HG02588 (cell line): ENCODE results near the gene RFX3.

ENCODE experiments used
- ATAC-seq: cut with Tn5 transposase; IDR thresholded peaks from one replicate; pipeline ENCODE4 v1.9.1; 2021; ENCODE audit warnings: mild to moderate bottlenecking, moderate library complexity; ENCODE audit not compliant: unreplicated experiment

The RFX3 gene

DNA sequence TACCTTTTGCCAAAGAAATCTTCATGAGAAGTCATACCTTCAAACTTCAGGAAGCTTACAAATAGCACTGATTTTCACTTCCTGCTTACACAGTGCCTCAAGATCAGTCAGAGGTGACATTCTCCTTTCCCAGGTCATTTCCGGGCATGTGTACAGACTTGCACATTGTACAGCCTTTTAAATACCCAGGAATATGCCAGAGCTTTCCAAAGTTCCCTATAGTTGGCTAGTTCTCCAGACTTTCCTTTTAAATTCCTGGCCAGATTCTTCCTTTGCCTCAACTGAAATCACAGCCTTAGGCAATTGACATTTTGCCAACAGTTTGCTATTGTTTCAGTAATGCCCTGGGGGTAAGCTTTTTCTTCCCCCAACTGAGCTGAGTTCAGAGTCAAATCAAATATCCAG is 47.2 kb downstream of the RFX3 start:
- ATAC-seq = peak; percentile 44

DNA sequence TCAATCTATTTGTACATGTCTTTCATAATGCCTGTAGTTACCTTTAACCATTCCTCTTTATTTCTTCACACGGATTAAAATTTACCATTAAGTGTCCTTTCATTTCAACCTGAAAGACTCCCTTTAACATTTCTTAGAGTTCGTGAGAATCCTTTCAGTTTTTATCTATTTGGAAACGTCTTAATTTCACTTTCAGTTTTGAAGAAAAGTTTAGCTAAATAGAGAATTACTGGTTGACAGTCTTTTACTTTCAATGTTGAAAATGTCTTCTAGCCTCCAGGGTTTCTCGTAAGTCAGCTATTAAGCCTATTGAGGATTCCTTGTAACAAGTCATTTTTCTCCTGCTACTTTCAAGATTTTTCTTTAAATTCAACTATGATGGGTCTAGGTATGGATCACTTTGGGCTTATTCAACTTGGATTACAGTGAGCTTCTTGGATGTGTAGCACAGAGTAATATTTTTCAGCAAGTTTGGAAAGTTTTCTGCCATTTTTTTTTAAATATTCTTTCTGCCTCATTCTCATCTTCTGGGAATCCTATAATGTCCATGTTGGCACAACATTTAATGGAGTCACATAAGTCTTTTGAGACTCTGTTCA is 48.5 kb downstream of the RFX3 start:
- no peak for ATAC-seq

DNA sequence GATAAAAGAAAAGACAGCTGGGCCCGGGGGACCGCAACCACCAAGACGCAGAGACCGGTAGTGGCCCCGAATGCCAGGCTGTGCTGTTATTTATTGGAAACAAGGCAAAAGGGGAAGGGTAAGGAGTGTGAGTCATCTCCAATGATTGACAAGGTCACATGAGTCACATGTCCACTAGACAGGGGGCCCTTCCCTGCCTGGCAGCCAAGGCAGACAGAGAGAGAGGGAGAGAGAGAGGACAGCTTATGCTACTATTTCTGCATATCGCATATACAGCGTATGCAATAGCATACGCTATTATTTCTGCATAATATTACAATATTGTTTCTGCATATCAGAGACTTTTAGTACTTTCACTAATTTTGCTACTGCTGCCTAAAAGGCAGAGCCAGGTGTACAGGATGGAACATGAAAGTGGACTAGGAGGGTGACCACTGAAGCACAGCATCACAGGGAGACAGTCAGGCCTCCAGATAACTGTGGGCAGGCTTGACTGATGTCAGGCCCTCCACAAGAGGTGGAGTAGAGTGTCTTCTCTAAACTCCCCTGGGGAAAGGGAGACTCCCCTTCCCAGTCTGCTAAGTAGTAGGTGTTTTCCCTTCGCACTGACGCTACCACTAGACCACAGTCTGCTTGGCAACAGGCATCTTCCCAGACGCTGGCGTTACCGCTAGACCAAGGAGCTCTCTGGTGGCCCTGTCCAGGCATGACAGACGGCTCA is 50.3 kb downstream of the RFX3 start:
- no peak for ATAC-seq

DNA sequence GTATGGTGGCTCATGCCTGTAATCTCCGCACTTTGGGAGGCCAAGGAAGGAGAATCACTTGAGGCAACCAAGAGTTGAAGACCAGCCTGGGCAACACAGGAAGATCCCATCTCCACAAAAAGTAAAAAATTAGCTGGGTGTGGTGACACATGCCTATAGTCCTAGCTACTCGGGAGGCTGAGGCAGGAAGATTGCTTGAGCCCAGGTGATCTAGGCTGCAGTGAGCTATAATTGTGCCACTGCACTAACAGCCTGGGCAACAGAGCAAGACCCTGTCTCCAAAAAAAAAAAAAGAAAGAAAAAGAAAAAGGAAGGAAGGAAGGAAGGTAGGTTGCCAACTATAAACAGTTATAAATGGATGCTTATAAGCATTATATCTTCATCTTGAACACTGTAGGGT is 51.0 kb downstream of the RFX3 start:
- no peak for ATAC-seq

DNA sequence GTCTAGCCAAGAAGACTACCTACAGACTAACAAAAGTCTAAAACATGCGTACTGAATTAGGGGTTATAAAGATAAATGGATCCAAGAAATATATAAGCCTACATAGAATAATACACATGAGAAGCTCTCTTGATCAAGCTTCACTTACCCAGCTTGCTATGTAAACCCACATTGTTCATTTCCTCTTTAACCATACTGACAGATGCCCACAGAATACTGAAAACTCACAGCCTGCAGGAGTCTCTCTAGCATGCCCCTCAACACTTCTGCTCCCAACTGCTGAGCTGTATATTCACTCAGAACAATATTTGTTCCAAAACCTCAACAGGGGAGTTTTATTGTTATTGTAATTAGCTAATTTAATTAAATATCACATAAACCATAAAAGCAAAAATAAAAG is 52.4 kb downstream of the RFX3 start:
- ATAC-seq = no peak

DNA sequence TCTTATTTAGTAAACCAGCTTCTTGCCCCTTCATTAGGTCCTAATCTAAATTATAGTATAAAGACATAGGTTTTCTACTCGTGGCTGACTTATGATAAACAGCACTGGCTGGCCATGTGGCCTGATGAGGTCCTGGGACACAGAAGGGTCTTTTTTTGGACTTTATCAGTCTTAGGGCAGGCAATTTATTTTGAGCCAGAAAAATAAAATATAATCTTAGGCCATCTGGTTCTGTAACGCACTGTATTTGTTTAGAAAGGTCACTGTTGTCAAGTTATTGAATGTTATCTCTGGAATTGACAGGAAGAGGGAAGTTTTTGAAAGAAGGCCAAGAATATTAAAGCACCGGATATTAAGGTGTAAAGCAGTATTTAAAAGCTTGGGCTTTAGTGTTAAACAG is 53.9 kb downstream of the RFX3 start:
- ATAC-seq = no peak

DNA sequence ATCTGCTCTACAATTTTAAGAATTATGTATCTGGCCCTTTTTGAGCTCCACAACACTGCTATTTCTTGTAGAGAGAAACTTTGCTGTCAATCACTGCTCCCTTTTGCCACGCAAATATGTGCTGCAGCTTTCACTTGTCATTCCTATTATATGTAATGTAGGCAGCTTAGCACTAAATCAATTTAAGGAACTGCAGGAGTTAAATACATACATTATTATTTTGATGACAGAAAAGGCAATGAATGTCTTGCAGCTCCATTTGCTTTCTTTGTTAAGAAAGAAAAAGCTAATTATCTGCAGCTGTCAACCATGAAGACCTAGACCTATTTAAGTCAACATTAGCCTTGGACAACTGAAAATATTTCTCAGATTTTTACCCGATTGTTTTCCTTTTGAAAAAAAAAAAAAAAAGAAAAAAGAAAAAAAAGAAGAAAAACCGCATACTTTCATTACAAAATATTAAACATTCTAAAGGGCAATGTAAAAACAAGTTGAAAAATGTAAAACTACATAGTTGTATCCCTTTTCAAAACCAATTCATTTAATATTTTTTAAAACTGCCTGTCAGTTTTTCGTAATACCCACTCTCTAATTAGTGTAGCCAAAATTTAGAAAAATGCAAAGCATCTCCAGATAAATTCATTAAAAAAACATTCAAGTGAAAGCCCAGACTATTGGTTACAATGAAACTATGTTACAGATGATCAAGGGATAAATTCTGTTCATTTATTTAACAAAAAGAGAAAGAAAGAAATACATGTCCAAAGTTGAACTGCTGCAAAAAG is 57.2 kb downstream of the RFX3 start:
- ATAC-seq = no peak

DNA sequence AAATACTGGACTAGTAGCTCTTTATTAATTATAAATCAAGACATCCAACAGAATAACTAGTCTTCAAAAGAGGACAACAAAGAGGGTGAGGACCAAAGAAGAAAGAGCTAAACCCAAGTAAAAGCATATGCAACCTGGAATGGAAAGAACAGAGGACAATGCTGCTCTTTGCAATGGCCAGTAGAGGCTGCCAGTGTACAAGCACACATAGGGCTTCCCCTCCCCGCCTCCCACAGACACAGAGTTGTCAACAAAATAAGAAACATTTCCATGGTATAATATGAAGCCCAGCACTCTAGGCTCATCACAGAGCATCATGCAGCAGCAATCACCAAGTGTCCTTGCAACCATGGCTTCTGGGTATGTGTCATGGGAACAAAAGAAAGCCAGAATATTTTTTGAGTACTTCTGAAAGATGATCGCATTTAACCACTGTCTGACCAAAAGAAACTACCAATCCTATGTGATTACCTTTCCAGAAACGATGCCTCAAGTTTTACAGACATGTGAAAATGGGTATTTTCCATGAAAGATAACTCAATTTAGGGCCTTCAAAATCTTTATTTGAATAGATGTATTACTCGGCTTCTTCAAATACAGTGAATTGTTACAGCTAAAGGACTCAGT is 58.1 kb downstream of the RFX3 start:
- peak; percentile 99 for ATAC-seq

DNA sequence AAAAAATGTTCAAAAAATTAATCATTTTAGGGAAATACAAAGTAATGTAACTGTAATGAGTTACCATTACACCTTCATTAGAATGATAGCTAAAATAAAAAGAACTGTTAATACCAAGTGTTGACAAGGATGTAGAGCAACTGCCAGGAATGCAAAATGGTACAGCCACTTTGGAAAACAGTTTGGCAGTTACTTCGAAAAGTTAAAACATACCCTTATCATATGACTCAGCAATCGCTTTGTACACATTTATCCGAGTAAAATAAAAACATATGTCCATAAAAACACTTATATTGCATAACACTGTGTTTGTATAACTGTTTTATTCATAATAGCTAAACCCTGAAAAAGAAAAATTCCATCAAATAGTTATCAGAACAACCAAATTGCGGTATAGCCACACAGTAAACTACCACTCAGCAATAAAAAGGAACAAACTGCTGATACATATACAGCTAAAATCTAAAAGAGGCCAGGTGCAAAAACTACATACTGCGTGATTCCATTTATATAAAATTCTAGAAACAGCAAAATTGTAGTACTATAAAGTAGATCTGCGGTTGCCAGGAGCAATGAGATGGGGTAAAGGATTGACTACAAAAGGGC is 61.7 kb downstream of the RFX3 start:
- no peak for ATAC-seq

DNA sequence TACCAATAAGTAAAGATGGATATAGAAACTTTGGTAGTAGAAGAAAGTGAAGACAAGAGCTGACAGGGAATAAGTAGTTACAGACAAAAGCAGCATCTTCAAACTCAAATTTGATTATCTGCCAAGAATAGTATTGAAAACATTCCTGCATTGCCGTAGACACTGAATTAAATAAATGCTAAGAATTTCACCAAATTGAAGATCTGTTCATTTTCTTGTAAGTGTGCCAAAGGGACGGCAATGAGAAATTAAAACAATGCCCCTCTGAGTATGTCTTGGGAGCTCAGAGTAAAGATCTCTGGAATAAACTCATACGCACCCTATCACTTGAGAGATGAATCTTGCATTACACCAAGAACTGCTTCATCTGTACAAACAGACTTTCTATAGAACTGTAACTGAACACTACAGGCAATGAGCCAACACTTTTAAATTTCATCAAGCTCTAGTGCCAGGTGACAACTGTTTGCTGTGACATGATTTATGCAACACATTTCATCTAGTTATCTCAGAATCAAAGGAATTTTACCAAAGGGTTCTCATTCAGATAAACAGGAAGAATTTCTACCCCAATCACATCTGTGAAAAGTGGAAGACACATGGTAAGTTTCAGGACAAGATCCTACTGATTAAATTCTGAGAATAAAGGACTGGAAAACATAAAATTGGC is 66.9 kb downstream of the RFX3 start:
- no peak for ATAC-seq

DNA sequence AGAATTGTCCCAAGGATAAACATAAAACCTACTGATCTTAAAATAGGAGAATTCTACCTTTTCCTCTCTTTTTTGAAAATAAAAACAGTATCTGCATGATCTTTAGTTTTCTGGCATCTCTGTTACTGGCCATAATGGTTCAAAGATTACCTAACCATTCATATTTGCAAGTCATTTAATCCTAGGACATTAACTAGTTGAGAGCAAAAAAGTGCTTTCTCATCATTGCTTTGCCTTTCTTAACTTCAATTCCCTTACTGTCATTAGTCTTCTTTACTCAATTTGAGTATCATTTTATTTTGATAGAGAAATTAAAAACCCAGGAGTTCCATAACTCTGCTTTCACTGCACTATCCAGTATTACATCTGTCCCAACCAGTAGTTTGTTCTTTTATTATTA is 68.6 kb downstream of the RFX3 start:
- ATAC-seq = no peak

DNA sequence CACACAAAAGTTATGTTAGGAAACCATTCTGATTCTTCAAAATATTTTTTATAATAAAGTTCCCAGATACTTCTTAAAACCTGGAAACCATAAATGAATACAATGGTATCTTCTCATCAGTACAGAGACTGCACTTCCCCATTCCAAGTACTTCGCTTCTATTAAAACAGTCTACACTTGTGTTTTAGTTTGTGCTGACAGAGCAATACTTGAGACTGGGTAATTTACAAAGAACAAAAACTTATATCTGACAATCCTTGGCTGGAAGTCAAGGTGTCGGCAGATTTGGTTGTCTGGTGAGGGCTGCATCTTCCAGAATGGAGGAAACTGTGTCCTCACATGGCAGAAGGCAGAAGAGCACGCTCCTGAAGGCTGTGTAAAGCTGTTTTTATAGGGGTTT is 70.1 kb downstream of the RFX3 start:
- no peak for ATAC-seq

DNA sequence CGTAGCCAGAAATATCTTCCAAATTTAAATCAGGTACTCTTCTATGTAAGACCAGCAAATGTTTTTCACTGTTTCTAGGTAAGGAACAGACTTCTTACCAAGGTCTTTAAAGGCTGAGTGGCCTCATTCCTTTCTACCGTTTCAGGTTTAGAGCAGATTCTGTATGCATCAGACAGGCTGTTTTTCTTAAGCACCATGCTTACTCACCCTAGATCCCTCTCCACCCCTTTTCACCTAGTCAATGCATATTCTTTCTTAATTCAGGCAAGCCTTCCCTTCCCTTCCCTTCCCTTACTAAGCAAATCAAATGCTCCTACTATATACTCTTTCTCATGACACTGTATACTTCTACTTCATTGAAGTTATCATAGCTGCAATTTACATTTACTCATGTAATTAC is 70.7 kb downstream of the RFX3 start:
- ATAC-seq = no peak

DNA sequence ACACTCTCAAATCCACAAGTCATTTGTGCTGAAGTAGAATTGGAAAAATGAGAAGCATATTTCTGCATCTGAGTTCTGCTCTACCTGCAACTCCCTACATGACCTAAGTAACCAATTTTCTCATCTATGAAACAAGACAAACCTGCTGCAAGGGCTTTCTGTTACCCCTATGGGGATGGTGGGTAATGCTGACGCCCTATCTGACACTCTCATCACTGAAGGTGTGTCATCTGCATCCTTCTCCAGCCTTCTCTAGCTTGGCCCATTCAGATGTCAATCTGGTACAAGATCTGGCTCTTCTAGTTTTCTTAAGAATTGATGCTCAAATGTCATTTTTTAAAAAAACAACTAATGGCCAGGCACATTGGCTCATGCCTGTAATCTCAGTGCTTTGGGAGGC is 73.8 kb downstream of the RFX3 start:
- no peak for ATAC-seq

DNA sequence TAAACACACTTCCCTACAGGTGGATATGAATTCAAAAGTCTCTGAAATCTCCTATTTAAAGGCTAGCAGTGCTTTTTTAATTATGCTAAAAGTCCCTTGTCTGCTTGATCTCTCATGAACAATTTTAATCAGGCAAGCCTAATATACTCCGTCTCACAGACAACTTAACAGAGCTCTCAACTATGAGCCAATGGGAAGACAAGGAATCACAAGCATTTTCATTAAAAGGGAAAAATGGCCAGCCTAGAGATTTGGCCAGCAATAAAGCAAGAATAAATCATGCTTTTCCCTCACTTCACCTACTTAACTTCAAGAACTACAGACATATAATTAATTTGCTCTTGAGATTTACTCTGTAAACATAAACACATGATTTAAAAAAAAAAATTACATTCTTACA is 78.0 kb downstream of the RFX3 start:
- ATAC-seq = no peak

DNA sequence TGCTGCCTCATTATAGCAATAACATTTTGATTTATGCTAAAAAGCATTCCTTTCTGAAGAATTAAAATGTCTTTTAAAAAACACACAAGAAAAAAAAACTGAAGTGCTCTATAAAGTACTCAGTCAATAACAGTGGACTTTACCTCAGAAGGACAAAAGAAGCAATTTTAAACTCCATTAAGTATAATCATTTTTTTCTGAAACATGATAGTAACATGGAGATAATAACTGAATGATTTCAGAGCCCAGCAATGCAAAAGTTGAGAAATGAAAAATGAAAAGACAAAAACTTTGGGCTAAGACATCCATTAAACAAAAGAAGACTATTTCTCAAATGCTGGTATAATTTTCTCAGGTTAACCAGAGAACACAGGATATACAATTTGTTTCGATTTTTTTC is 78.7 kb downstream of the RFX3 start:
- ATAC-seq = no peak

DNA sequence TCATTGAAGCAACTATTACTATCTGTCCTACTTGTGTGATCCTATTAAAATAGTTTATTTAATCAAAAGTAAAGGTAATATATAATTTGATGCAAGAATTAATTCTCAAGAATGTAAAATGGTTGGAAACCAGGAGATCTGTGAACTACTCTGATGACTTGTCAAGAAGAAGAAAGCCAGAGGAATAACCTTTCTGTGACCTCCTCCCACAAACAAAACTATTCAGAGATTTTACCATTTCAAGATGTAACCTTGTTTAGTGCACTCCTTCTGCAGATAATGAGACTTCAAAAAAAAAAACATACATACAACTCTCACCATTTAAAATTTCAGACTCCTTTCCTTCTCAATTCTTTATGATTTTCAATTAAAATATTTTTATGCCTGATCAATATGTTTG is 79.5 kb downstream of the RFX3 start:
- no peak for ATAC-seq

DNA sequence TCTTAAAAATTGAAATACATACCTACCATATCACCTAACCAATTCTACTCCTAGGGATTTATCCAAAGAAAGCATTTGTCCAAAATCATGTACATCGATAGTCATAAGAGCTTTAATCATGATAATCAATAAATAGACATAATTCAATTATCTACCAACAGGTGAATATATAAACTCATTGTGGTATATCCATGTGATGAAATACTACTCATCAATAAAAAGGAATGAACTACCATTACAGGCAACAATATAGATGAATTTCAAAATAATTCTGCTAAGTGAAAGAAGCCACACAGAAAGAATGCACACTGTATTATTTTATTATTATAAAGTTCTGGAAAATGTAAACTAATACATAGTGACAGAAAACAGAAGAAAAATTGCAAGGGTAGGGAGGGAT is 81.8 kb downstream of the RFX3 start:
- ATAC-seq = no peak

DNA sequence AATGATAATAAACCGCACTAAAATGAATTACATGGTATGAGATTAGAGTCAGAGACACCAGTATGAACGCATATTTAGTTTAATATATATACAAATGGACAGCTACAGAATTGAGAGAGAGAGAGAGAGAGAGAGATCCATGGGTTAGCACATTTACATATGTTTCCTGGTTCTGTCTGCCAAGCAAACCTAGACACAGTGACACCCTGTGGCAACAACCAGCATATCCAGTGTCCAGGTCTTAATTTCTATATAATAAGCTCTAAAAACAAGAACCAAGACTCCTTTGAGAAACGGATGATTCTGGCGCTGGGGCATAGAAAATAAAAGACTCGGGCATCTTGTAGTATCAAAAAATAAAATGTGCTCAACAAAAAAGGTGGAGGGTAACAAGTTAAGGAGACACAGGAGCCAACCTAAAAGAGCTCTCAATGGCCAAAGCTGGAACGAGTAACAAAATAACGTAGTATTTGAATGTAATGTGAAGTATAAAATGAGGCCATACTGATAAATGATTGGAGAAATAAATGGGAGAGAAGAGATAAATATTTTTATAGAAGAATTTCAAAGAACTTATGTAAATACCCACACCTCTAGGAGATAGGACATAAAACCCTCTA is 84.5 kb downstream of the RFX3 start:
- peak; percentile 94 for ATAC-seq

DNA sequence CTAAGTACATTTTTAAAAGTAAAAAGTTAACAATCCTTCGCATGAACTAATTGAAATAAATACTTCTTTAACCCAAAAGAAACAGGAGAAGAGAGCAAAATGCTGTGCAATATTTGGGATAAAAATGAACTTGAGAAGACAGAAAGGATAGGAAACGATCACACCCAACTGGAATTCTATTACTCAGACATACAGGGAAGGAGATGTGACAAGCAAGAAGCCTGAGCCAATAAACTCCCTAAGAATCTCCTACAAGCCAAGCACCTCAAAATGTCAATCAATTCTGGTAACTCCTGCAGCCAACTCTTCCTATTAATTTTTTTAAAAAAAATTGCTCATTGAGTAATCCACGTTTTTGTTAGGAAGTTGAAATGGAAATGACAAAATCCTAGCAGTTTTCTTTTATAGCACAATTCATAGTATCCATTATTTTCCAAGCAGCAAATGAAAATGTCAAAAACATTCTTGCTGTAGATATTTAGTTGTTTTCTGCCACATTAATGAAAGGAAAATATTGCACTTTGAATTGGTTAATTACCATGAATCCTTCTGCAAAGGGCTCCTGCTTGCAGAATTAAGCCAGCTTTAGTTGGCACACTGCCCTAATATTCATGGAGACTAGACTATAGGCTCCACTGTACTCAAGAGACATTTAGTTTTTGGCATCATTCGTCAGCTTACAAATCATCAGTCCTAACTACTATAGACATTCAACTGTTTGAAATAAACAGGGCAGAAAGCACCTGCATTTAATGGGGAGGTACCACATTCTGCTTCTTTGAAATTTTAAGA is 89.0 kb downstream of the RFX3 start:
- no peak for ATAC-seq
